Hematopoietic multipotent progenitor cell (in vitro differentiated cells): ENCODE data around the gene TERC. TPM values are rescaled to one million over a fixed set of nuclear protein-coding genes. Genes with fewer than 3 reads are reported as not detected.
"Not testable (repeated sequence)": the region's sequence is repeated elsewhere in the genome, so short reads cannot be mapped to it uniquely, and the experiment has no call there.

Experiments used
- DNase-seq, 3 donors: peaks; one replicate each; pipeline ENCODE4 v3.0.0-alpha.2; 2011 to 2015; ENCODE audit warnings: low read depth in 2 of 3, low spot score in 2 of 3
- total RNA-seq: library from RNA; depleted of rRNA; stranded (reverse); fragments of >200 nt; gene quantifications from one replicate; pipeline ENCODE4 v1.2.3, GENCODE V29; 2012

TERC gene
- total RNA-seq, 1 donor, result 149 TPM

- DNase-seq, result peak in 2 of 3 donors; percentile 78 to 80
Measured at GRCh38 chr3:169772305-169772896, 7.5 kb upstream of the TERC start.

GRCh38 chr3:169771497-169772304 lies 6.8 kb upstream of the TERC start:
- peak; percentile 78 to 94 (median 84) for DNase-seq

GRCh38 chr3:169769287-169770181 lies 4.7 kb upstream of the TERC start, which contains the start of gene ACTRT3:
Gene ACTRT3, minus strand, starts transcription at chr3:169769561. Its CDS starts 41 bp downstream, at chr3:169769520.
- DNase-seq, result peak in 2 of 3 donors; percentile 69 to 79

GRCh38 chr3:169764312-169764881 lies 463 bp downstream of the TERC start:
- DNase-seq, result peak in 2 of 3 donors; percentile 73 to 74

GRCh38 chr3:169760479-169760878 lies 4.4 kb downstream of the TERC start:
- no peak for DNase-seq

- peak in 2 of 3 donors; percentile 53 to 70 for DNase-seq
Measured at GRCh38 chr3:169759256-169759655, 5.6 kb downstream of the TERC start.

GRCh38 chr3:169758359-169758994 lies 6.4 kb downstream of the TERC start:
- DNase-seq, result no peak

- DNase-seq, result no peak
Measured at GRCh38 chr3:169755488-169755887, 9.4 kb downstream of the TERC start.

- DNase-seq, result no peak
Measured at GRCh38 chr3:169754711-169755110, 10.1 kb downstream of the TERC start.

- DNase-seq, result no peak
Measured at GRCh38 chr3:169751875-169752274, 13.0 kb downstream of the TERC start.

- no peak for DNase-seq
Measured at GRCh38 chr3:169750665-169751064, 14.2 kb downstream of the TERC start.

- no peak for DNase-seq
Measured at GRCh38 chr3:169748670-169749069, 16.2 kb downstream of the TERC start.

- DNase-seq, result peak in 1 of 3 donors; percentile 57
Measured at GRCh38 chr3:169746924-169747323, 17.9 kb downstream of the TERC start.

- peak in 2 of 3 donors; percentile 29 to 76 for DNase-seq
Measured at GRCh38 chr3:169744366-169745054, 20.4 kb downstream of the TERC start.

GRCh38 chr3:169739067-169739466 lies 25.8 kb downstream of the TERC start:
- DNase-seq, result no peak

GRCh38 chr3:169731857-169732256 lies 33.0 kb downstream of the TERC start:
- DNase-seq, result not testable (repeated sequence)

GRCh38 chr3:169722724-169723123 lies 42.1 kb downstream of the TERC start:
- no peak for DNase-seq

- DNase-seq, result not testable (repeated sequence)
Measured at GRCh38 chr3:169718415-169718814, 46.4 kb downstream of the TERC start.
